Measurements from ENCODE around the gene NME4.
A peak's percentile ranks its signal among the peaks of the same experiment; 100 is the strongest.
"Not testable (repeated sequence)": the region's sequence is repeated elsewhere in the genome, so short reads cannot be mapped to it uniquely, and the experiment has no call there.

The NME4 gene

GRCh38 chr16:399340-400019 is 2.5 kb downstream of the NME4 start:
- no peak for DNase-seq

DNA sequence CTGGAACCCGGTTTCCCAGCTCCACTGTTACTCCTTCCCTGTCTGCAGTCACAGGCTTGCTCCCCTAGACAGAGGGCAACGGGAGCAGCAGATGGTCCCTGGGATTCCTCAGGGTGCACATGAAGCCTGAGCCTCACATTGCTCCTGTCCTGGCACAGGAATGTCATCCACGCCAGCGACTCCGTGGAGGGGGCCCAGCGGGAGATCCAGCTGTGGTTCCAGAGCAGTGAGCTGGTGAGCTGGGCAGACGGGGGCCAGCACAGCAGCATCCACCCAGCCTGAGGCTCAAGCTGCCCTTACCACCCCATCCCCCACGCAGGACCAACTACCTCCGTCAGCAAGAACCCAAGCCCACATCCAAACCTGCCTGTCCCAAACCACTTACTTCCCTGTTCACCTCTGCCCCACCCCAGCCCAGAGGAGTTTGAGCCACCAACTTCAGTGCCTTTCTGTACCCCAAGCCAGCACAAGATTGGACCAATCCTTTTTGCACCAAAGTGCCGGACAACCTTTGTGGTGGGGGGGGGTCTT is 3.1 kb downstream of the NME4 start:
- no peak for DNase-seq

GRCh38 chr16:401468-402348 is 4.7 kb downstream of the NME4 start, which contains the start of gene DECR2:
DECR2 (plus strand) TSS chr16:401885; CDS start chr16:401964, 79 bp downstream.
- DNase-seq: peak; percentile 99

DNA sequence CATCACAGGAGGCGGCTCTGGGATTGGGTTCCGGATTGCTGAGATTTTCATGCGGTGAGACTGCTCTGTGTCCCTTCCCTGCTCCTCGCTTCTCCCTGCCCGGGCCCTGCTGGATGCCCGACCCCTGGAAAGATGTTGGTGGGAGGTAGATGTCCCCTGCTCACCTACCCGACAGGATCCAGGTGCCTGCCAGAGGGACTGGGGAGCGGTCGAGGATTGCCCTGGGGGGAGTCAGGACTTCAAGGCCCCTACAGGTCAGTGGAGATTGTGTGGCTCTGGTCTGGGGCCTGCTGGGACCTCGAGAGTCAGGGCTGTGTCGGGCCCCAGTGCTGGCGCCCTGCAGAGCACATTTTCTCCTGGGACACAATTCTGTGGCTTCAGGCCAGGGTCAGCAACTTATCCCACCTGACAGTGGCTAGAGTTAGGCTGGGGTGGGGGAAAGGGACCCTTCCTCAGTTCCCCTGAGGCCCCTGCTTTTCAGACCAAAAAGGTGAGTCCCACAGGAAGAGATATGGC is 8.0 kb downstream of the NME4 start:
- no peak for DNase-seq

GRCh38 chr16:405548-406506 is 8.8 kb downstream of the NME4 start:
- DNase-seq: no peak

- DNase-seq: no peak
These were observed 10.3 kb downstream of the NME4 start for GRCh38 chr16:407253-407652.

- DNase-seq: no peak
These were observed 13.6 kb downstream of the NME4 start for GRCh38 chr16:410516-411178.

GRCh38 chr16:411576-412265 is 14.7 kb downstream of the NME4 start:
- no peak for DNase-seq

GRCh38 chr16:414395-415169 is 17.6 kb downstream of the NME4 start:
- no peak for DNase-seq

DNA sequence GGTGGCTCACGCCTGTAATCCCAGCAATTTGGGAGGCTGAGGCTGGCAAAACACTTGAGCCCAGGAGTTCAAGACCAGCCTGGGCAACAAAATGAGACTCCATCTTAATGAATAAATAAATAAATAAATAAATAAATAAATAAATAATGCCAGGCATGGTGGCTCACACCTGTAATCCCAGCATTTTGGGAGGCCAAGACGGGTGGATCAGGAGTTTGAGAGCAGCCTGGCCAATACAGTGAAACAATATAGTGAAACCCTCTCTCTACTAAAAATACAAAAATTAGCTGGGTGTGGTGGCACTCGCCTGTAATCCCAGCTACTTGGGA is 18.1 kb downstream of the NME4 start:
- DNase-seq: not testable (repeated sequence)

DNA sequence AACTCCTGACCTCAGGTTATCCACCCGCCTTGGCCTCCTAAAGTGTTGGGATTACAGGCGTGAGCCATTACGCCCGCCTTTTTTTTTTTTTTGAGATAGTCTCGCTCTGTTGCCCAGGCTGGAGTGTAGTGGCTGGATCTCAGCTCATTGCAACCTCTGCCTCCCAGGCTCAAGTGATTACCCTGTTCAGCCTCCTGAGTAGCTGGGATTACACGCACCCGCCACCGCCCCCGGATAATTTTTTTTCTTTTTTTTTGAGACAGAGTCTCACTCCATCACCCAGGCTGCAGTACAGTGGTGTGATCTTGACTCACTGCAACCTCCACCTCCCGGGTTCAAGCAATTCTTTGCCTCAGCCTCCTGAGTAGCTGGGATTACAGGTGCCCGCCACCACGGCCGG is 25.2 kb downstream of the NME4 start:
- not testable (repeated sequence) for DNase-seq

DNA sequence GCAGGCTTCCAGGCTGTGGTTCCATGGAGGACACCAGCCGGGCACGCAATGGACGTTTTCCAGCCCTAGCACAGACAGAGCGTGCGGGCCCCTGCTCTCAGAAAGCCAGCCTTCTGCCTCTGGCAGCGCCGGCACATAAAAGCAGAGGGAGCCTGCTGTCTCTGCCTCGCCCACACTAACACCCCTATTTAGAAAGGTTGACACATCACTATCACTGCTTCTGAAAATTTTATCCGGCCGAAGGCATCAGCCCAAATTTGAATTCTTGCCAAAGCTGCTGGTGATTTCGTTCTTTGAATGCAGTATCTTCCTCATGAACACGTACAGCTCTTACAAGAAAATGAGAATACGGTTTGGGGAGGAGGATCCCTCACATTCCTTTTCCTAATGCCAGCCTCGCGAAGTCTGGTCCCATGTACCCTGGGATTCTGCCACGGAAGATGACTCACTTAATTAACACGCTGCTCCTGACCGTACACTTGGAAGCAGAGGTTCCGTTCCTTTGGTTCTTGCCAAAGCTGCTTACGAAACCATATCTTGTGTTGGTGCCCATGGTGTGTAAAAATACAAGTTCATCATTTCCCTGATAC is 27.1 kb downstream of the NME4 start:
- no peak for DNase-seq

DNA sequence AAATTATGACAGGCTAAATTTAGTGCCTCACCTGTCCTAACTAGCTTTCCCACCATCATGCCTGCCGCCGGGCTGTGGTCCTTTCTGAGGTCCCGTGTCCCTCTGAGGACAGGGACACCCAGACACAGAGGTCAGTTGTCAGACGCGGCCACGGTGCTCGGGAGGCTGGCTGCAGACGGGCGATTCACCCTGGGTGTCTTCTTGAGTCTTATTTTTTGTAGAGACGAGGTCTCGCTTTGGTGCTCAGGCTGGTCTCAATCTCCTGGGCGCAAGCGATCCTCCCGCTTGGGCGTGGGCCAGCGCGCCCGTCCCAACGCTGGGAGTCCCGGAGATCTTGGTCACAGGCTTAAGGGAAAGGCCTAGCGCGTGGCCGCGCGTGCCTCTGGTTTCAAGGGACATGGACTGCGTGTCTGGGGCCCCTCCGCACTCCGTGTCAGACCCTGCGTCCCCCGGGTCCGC is 27.7 kb downstream of the NME4 start:
- no peak for DNase-seq

DNA sequence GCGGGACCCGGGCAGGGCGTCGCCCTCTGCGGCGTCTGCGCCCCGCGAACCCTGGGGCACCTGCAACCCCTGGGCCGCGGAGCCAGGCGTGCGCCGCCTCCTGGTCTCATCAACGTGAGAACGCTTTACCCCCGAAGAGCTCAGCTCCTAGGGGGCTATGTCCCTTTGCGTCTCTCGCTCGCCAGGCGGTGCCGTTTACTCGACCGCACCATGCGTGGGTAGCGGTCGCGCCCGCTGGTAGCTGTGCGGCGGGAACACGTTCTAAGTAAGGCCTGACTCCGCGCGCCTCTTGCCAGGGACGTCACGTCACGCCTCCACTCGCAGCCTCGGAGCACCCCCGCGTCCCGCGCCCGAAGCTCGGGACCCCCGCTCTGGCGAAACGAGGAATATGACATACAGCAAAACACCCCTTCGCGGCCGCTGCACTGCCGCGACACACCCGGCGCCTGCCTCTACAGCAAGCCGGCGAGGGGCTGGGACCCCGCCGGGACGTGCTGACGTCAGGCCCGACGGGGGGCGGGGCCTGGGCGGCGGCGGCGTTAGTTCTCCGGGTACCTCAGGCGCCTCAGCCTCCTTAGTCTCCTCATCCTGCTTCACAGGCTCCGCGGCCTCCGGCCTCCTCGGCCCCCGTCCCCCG is 28.2 kb downstream of the NME4 start, which contains the start of gene RAB11FIP3:
Gene RAB11FIP3 (plus strand): TSS at position 568 of the 637 bp plus-strand sequence. CDS start 358 bp downstream, outside the sequence.
- peak; percentile 90 for DNase-seq

GRCh38 chr16:425740-426114 is 28.7 kb downstream of the NME4 start:
- DNase-seq: no peak

DNA sequence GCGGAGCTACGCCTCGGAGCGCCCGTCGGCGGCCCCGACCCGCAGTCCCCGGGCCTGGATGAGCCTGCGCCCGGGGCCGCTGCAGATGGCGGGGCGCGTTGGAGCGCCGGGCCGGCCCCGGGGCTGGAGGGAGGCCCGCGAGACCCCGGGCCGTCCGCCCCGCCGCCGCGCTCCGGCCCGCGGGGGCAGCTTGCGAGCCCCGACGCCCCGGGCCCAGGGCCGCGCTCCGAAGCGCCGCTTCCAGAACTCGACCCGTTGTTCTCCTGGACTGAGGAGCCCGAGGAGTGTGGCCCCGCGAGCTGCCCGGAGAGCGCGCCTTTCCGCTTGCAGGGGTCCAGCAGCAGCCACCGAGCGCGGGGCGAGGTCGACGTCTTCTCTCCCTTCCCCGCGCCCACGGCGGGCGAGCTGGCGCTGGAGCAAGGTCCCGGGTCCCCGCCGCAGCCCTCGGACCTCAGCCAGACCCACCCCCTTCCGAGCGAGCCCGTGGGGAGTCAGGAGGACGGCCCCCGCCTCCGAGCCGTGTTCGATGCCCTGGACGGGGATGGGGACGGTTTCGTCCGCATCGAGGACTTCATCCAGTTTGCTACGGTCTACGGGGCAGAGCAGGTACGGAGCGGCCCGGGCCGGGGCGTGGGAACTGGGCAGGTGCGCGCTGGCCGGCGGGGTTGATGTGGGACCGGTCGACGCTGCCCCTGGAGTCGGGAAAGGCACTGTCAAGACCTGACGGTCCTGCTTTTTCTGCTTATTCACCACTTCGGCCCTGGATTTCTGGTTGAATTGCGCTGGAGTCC is 29.3 kb downstream of the NME4 start:
- peak; percentile 10 for DNase-seq

DNA sequence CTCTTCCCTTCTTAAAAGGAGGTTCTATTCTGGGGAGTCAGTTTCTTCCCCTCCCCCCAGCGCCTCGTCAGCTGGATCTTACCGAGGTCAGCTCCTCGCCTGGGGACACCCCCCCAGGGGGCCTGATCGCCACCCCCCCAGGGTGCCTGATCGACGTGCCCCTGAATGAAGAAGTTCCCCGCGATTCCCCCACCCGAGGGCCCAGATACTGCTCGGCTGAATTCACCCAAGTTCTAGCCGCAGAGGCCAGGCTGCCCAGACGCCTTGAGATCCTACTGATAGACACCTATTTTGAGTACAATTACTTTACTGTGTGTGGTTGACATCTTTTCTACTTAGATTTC is 29.9 kb downstream of the NME4 start:
- peak; percentile 7 for DNase-seq

DNA sequence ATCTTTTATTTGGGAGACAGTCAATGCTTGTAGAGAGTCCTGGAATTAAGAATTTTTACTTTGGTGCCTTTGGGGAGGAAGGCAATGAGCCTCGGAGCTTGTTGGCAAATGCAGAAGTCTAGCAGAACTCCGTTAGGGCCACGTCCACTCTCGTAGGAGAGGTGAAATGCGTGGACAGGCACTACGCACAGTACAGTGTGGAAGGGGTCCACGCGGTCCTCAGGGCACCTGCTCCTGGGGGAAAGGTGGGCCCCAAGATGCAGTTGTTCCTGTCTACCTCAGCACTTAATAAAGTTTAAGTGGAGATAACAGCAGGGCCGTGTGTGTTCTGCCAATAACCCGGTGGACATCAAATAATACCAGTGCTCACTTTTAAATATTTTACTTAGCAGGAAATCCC is 30.3 kb downstream of the NME4 start:
- no peak for DNase-seq

GRCh38 chr16:430904-431303 is 33.9 kb downstream of the NME4 start:
- no peak for DNase-seq
